IMR-90 (cell line): Measurements from ENCODE around the gene TANGO2.

ENCODE experiments used
- CEBPB ChIP-seq: IDR thresholded peaks from 2 replicates; pipeline ENCODE4 v1.6.1; 2012; ENCODE audit warnings: low read depth, low read length, improper control_type of control experiment
- POLR2A ChIP-seq: IDR thresholded peaks from 2 replicates; pipeline ENCODE4 v1.6.1; 2012; ENCODE audit warnings: mild to moderate bottlenecking, low read depth, low read length
- SMC3 ChIP-seq: fragments of 150-350 bp; IDR thresholded peaks from 2 replicates; pipeline ENCODE4 v1.6.1; 2016; ENCODE audit warnings: low read depth, mild to moderate bottlenecking, antibody characterized with exemption, low read length, moderate library complexity
- TF ChIP-seq, protein P1 (sequence below): conservative IDR thresholded peaks from 2 replicates; pipeline ENCODE4 v1.5.1; 2012; ENCODE audit warnings: mild to moderate bottlenecking, low read depth, low read length, improper control_type of control experiment
- TF ChIP-seq, protein P2 (sequence below): fragments of 150-350 bp; IDR thresholded peaks from 2 replicates; pipeline ENCODE4 v1.6.1; 2017; ENCODE audit warnings: mild to moderate bottlenecking, antibody characterized with exemption, low read length, low read depth

- TF ChIP-seq, protein P1, sequence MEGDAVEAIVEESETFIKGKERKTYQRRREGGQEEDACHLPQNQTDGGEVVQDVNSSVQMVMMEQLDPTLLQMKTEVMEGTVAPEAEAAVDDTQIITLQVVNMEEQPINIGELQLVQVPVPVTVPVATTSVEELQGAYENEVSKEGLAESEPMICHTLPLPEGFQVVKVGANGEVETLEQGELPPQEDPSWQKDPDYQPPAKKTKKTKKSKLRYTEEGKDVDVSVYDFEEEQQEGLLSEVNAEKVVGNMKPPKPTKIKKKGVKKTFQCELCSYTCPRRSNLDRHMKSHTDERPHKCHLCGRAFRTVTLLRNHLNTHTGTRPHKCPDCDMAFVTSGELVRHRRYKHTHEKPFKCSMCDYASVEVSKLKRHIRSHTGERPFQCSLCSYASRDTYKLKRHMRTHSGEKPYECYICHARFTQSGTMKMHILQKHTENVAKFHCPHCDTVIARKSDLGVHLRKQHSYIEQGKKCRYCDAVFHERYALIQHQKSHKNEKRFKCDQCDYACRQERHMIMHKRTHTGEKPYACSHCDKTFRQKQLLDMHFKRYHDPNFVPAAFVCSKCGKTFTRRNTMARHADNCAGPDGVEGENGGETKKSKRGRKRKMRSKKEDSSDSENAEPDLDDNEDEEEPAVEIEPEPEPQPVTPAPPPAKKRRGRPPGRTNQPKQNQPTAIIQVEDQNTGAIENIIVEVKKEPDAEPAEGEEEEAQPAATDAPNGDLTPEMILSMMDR, result no peak
- TF ChIP-seq, protein P2, sequence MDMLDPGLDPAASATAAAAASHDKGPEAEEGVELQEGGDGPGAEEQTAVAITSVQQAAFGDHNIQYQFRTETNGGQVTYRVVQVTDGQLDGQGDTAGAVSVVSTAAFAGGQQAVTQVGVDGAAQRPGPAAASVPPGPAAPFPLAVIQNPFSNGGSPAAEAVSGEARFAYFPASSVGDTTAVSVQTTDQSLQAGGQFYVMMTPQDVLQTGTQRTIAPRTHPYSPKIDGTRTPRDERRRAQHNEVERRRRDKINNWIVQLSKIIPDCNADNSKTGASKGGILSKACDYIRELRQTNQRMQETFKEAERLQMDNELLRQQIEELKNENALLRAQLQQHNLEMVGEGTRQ, result no peak
- TF ChIP-seq POLR2A, result no peak
- no peak for TF ChIP-seq SMC3
- TF ChIP-seq CEBPB, result no peak
Measured at GRCh38 chr22:19991395-19991644, 29.6 kb upstream of the TANGO2 start.
